K562 (cell line): ENCODE measurements around the gene CHERP. TPM values are rescaled to one million over a fixed set of nuclear protein-coding genes. Genes with fewer than 3 reads are reported as not detected.

ENCODE experiments used
- ATAC-seq: fragments of 200-7000 bp; cut with Tn5 transposase; 3 replicates; pipeline ENCODE4 v1.9.1; 2020; ENCODE audit warnings: moderate library complexity
- BruUV-seq: library from RNA; stranded (reverse); fragments of 400-500 nt; replicated peaks from 2 replicates; lab custom pipeline; 2021; lab: Mats Ljungman, UMichigan
- CTCF ChIA-PET: fragments of 300-600 bp; formaldehyde crosslinking; extraction: SDS; loops from one replicate; lab custom pipeline; 2021; ENCODE audit warnings: low intra/inter-chr PET ratio; lab: Yijun Ruan, JAX
- POLR2A ChIA-PET: fragments of 300-600, 350-650 bp; sonication (Branson Sonifier 250); formaldehyde crosslinking; extraction: SDS; loops from one replicate; lab custom pipeline; 2021; ENCODE audit warnings: antibody characterized with exemption, inconsistent platforms; lab: Yijun Ruan, JAX
- DNase-seq, 4 experiments: peaks; one replicate each; pipeline versions ENCODE4 v3.0.0 to v3.0.0-alpha.2; 2011 to 2018; ENCODE audit warnings: low spot score in 3 of 4, mixed read lengths in 3 of 4; ENCODE audit errors: extremely low read depth in 1 of 4
- FAIRE-seq: peaks from 2 replicates; lab custom pipeline; 2011; peaks lifted over from hg19 to GRCh38; lab: Jason Lieb, UNC
- H2AFZ ChIP-seq: 2 replicates; pipeline ENCODE4 v1.6.0; 2011; ENCODE audit warnings: low read depth, low read length, control low read depth, inconsistent platforms
- H3K27ac ChIP-seq: fragments of 200-600 bp; 3 replicates; pipeline ENCODE4 v1.8.0; 2011; ENCODE audit warnings: low read depth, mild to moderate bottlenecking, control low read depth, inconsistent platforms, low read length, moderate library complexity, mixed read lengths; ENCODE audit errors: extremely low read depth
- H3K27me3 ChIP-seq, 2 experiments: fragments of 300-600 bp in 1 of 2; 2 replicates in 1 of 2; 3 replicates in 1 of 2; pipeline versions ENCODE4 v1.6.0 to v1.8.0; 2011; ENCODE audit warnings: inconsistent platforms in 2 of 2, low read length in 2 of 2, mild to moderate bottlenecking in 1 of 2, mixed read lengths in 1 of 2, moderate library complexity in 1 of 2; ENCODE audit not compliant: control insufficient read depth in 2 of 2, insufficient read depth in 2 of 2
- H3K36me3 ChIP-seq: fragments of 300-600 bp; 3 replicates; pipeline ENCODE4 v1.8.0; 2011; ENCODE audit warnings: mild to moderate bottlenecking, low read length, inconsistent platforms; ENCODE audit not compliant: control insufficient read depth, insufficient read depth
- H3K4me1 ChIP-seq, 2 experiments: fragments of 200-600 bp in 1 of 2; replicated peaks in 1 of 2; 2 replicates in 1 of 2; 3 replicates in 1 of 2; pipeline versions ENCODE4 v1.5.1 to v1.8.0; 2011; ENCODE audit warnings: inconsistent platforms in 2 of 2, low read length in 2 of 2, mild to moderate bottlenecking in 1 of 2, mixed read lengths in 1 of 2, moderate library complexity in 1 of 2; ENCODE audit not compliant: control insufficient read depth in 2 of 2, insufficient read depth in 2 of 2
- H3K4me2 ChIP-seq: 2 replicates; pipeline ENCODE4 v1.6.1; 2011; ENCODE audit warnings: low read length, control low read depth, inconsistent platforms, mixed read lengths; ENCODE audit not compliant: insufficient read depth
- H3K4me3 ChIP-seq: fragments of 200-600 bp; sonication (generic), shearing (Covaris generic); 2 replicates; pipeline ENCODE4 v1.5.1; 2016; ENCODE audit warnings: control low read depth, inconsistent platforms
- H3K79me2 ChIP-seq: fragments of 200-600 bp; 3 replicates; pipeline ENCODE4 v1.8.0; 2011; ENCODE audit warnings: low read length, inconsistent platforms; ENCODE audit not compliant: control insufficient read depth, insufficient read depth
- H3K9ac ChIP-seq, 2 experiments: 2 replicates each; pipeline versions ENCODE4 v1.6.0 to v1.6.1; 2011; ENCODE audit warnings: low read depth in 2 of 2, low read length in 2 of 2, control low read depth in 1 of 2, inconsistent platforms in 1 of 2, mild to moderate bottlenecking in 1 of 2, mixed read lengths in 1 of 2; ENCODE audit not compliant: insufficient read depth in 1 of 2
- H3K9me1 ChIP-seq: one replicate; pipeline ENCODE4 v1.6.0; 2011; ENCODE audit warnings: inconsistent platforms, mild to moderate bottlenecking, low read length, moderate library complexity; ENCODE audit not compliant: control insufficient read depth, insufficient read depth
- H3K9me3 ChIP-seq: replicated peaks from 2 replicates; pipeline ENCODE4 v1.5.1; 2011; ENCODE audit warnings: low read depth, low read length, inconsistent platforms; ENCODE audit not compliant: control insufficient read depth, insufficient read depth
- H4K20me1 ChIP-seq: replicated peaks from 2 replicates; pipeline ENCODE4 v1.6.1; 2011; ENCODE audit warnings: low read length, inconsistent platforms, mixed read lengths; ENCODE audit not compliant: control insufficient read depth, insufficient read depth
- CEBPG ChIP-seq, 3 experiments: fragments of 200-800 bp in 1 of 3; sonication (Bioruptor generic) in 1 of 3; sonication (generic) in 1 of 3; formaldehyde crosslinking in 1 of 3; IDR thresholded peaks in 2 of 3; conservative IDR thresholded peaks in 1 of 3; 2 replicates each; pipeline versions ENCODE4 v1.6.1 to v1.8.0; 2016 to 2022; ENCODE audit warnings: missing compliant biosample characterization in 2 of 3, missing genetic modification characterization in 2 of 3, mild to moderate bottlenecking in 1 of 3, missing genetic modification reagents in 1 of 3
- CHD4 ChIP-seq: fragments of 200-600 bp; sonication (generic); IDR thresholded peaks from 3 replicates; pipeline ENCODE4 v1.6.1; 2012; ENCODE audit warnings: low read depth, mild to moderate bottlenecking, mixed read lengths, low read length, inconsistent platforms; ENCODE audit not compliant: insufficient read depth, insufficient replicate concordance, poor library complexity, severe bottlenecking
- ETV6 ChIP-seq, 3 experiments: fragments of 150-350 bp in 1 of 3; sonication (generic) in 1 of 3; formaldehyde crosslinking in 1 of 3; IDR thresholded peaks; 2 replicates each; pipeline versions ENCODE4 v1.6.1 to v1.8.0; 2014 to 2022; ENCODE audit warnings: borderline replicate concordance in 2 of 3, low read depth in 2 of 3, antibody characterized with exemption in 1 of 3, low read length in 1 of 3, mild to moderate bottlenecking in 1 of 3, missing genetic modification reagents in 1 of 3
- POLR2AphosphoS5 ChIP-seq: IDR thresholded peaks from 2 replicates; pipeline ENCODE4 v1.6.1; 2011; ENCODE audit warnings: mild to moderate bottlenecking, low read depth, low read length, moderate library complexity; ENCODE audit not compliant: control insufficient read depth, insufficient read depth
- SMARCE1 ChIP-seq: fragments of 450-650 bp; IDR thresholded peaks from 2 replicates; pipeline ENCODE4 v1.7.1; 2016; ENCODE audit warnings: mild to moderate bottlenecking
- SOX6 ChIP-seq: fragments of 450-650 bp; IDR thresholded peaks from 2 replicates; pipeline ENCODE4 v1.6.1; 2014; ENCODE audit warnings: mild to moderate bottlenecking
- YY1 ChIP-seq, 3 experiments: IDR thresholded peaks; 2 replicates each; pipeline ENCODE4 v1.6.1; 2011; ENCODE audit warnings: low read length in 2 of 3, mild to moderate bottlenecking in 2 of 3, moderate library complexity in 2 of 3, borderline replicate concordance in 1 of 3, control low read depth in 1 of 3, low read depth in 1 of 3; ENCODE audit not compliant: insufficient read depth in 3 of 3, insufficient replicate concordance in 2 of 3, control insufficient read depth in 1 of 3, insufficient read length in 1 of 3; ENCODE audit errors: extremely low read depth in 1 of 3
- ZZZ3 ChIP-seq: fragments of 450-650 bp; IDR thresholded peaks from 2 replicates; pipeline ENCODE4 v1.6.1; 2016; ENCODE audit warnings: antibody characterized with exemption, mild to moderate bottlenecking, moderate library complexity
- WGBS: fragments of 100-300 bp; shearing (Covaris generic); methylation state at CpG from one replicate; pipeline ENCODE4 v1.1.6; 2016; ENCODE audit warnings: low coverage, mixed read lengths; ENCODE audit not compliant: insufficient coverage; ENCODE audit errors: missing lambda C conversion rate; 5-methylcytosine and 5-hydroxymethylcytosine counted together
- in situ Hi-C: fragments of 300-500 bp; cut with MboI; formaldehyde crosslinking; loops from 4 replicates; pipeline ENCODE4 v1.15.0; 2018; ENCODE audit warnings: inconsistent platforms, mixed read lengths
- intact Hi-C: fragments of 100-400 bp; cut with micrococcal nuclease; formaldehyde crosslinking; loops from 2 replicates; pipeline ENCODE4 v1.14.2; 2022
- polyA plus RNA-seq, 8 experiments: library from polyadenylated mRNA; depleted of rRNA in 4 of 8; stranded (reverse) in 5 of 8; unstranded in 3 of 8; fragments of >200 nt; fragmentation: Nextera tagmentation in 2 of 8; fragmentation: Illumina TruSeq in 1 of 8; extraction: Ambion mirVana in 2 of 8; extraction: Trizol in 1 of 8; gene quantifications; 2 replicates each; pipeline versions ENCODE4 v1.2.1 to v1.2.3, GENCODE V29; 2011 to 2014; ENCODE audit warnings: inconsistent platforms in 1 of 8, missing spikeins in 1 of 8
- total RNA-seq, 7 experiments: library from RNA; depleted of rRNA in 6 of 7; stranded (reverse); fragments of >200 nt in 6 of 7; fragmentation: Illumina TruSeq in 2 of 7; extraction: Trizol in 2 of 7; gene quantifications; 2 replicates each; pipeline versions ENCODE4 v1.2.1 to v1.2.3, GENCODE V29; 2011 to 2021; ENCODE audit warnings: low replicate concordance in 1 of 7
- TF ChIP-seq, protein P1 (sequence below): IDR thresholded peaks from 3 replicates; pipeline ENCODE4 v1.6.1; 2011; ENCODE audit warnings: borderline replicate concordance, mild to moderate bottlenecking, moderate library complexity; ENCODE audit not compliant: insufficient read length; ENCODE audit errors: extremely low read depth
- TF ChIP-seq, protein P2 (sequence below): fragments of 450-650 bp; IDR thresholded peaks from 2 replicates; pipeline ENCODE4 v1.6.1; 2017; ENCODE audit warnings: mild to moderate bottlenecking, moderate library complexity
- TF ChIP-seq, protein P3 (sequence below): sonication (generic); formaldehyde crosslinking; IDR thresholded peaks from 2 replicates; pipeline ENCODE4 v1.8.0; 2023; ENCODE audit warnings: mild to moderate bottlenecking, missing genetic modification reagents

The CHERP gene
- total and polyA plus RNA-seq, 9 of the 15 experiments (the other 6 are each of a cell fraction or from before 2014, with no cell fraction given), result 0.60 to 85.1 (median 7.8) TPM

DNA sequence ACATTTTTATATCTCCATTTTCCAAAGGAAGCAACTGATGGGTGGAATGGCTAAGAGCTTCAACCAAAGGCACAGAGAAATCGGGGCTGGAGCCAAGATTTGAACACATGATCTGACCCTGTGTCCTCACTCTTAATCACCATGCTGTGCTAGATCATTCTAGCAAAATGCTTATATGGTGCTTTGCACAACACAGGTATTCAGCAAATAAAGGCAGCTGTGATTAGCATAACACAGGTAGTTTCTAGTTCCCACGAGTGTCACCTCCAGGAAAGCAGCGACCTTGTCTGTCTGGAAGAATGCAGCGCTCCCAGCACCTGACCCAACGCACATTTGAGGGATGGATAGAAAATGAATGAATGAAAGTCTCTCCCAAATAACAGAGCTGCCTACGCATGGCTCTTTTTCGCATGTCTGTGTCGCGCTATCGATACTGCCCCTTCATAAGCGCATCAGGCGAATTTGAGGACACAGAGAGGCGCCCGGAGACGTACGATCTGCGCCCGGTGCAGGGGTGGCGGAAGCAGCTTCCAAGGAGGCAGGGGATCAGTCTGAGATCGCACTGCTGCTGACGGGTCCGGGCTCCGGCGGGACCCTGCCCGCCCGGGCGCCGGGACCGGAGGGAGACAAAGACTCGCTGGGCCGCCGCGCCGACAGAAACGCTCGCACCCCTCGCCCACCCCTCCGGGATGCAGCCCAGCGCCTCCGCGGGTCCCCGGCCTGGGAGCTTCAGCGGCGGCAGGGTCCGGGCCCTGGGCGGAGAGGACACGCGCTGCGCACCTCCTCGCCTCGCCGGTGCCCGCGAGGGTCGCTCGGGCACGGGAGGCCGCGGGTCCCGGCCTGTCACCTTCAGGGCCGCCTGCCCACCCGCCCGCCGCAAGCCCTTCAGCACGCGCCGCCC is 71.1 kb downstream of the CHERP start:
- Histone ChIP-seq H3K79me2 (peaks cover 48% of the 10 kb centered on the region), H3K4me1 (peaks cover 14 to 24% of the 10 kb centered on the region in 2 experiments), H3K9me1 (no peaks in the 10 kb centered on the region), H3K9ac (peak overlapping the region; percentile 57 to 95), H3K36me3 (peaks cover 10% of the 10 kb centered on the region; the same call in 2 of the 3 replicates), H3K4me3 (peak overlapping the region; percentile 75), H3K27ac (peak overlapping the region; percentile 62; the same call in 1 of the 3 replicates), H3K27me3 (no peaks in the 10 kb centered on the region), H3K4me2 (peak overlapping the region; percentile 84), H2AFZ (peak overlapping the region; percentile 54; the same call in 1 of the 2 replicates), H3K9me3 (peaks cover 9% of the 10 kb centered on the region), H4K20me1 (peaks cover 28% of the 10 kb centered on the region)
- WGBS, result under 1% methylated on average over 32 of the region's 67 CpGs
- CTCF ChIA-PET, result no interaction called here
- in situ Hi-C loops (no loop called here), intact Hi-C loops (no loop called here)
- POLR2A ChIA-PET, result interaction anchor here (0.6 to 1.0 kb wide), 3 partner anchors 28 to 1387 kb away, joined by 3 to 6 read pairs (median 4); no protein-coding TSS in a partner anchor
- ATAC-seq, result peak; percentile 37
- TSS peak; percentile 64 for BruUV-seq
- peak in 2 of 4 experiments; percentile 38 to 56 for DNase-seq
- no peak for FAIRE-seq
- TF ChIP-seq ZZZ3, result no peak
- TF ChIP-seq, protein P1, sequence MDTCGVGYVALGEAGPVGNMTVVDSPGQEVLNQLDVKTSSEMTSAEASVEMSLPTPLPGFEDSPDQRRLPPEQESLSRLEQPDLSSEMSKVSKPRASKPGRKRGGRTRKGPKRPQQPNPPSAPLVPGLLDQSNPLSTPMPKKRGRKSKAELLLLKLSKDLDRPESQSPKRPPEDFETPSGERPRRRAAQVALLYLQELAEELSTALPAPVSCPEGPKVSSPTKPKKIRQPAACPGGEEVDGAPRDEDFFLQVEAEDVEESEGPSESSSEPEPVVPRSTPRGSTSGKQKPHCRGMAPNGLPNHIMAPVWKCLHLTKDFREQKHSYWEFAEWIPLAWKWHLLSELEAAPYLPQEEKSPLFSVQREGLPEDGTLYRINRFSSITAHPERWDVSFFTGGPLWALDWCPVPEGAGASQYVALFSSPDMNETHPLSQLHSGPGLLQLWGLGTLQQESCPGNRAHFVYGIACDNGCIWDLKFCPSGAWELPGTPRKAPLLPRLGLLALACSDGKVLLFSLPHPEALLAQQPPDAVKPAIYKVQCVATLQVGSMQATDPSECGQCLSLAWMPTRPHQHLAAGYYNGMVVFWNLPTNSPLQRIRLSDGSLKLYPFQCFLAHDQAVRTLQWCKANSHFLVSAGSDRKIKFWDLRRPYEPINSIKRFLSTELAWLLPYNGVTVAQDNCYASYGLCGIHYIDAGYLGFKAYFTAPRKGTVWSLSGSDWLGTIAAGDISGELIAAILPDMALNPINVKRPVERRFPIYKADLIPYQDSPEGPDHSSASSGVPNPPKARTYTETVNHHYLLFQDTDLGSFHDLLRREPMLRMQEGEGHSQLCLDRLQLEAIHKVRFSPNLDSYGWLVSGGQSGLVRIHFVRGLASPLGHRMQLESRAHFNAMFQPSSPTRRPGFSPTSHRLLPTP, result no peak
- no peak for TF ChIP-seq CEBPG (CRISPR knock-in tag; IDR thresholded peaks at IDR 0.05)
- TF ChIP-seq CEBPG (tag; conservative IDR thresholded peaks at IDR 0.05 in 1 of 2, IDR thresholded peaks at IDR 0.05 in 1 of 2), result no peak
- TF ChIP-seq POLR2AphosphoS5, result no peak
- peak in 1 of 3 experiments; percentile 48 for TF ChIP-seq YY1 (IDR thresholded peaks at IDR 0.05; ENCODE audit: borderline replicate concordance in 1 of 3, control insufficient read depth in 1 of 3, extremely low read depth in 1 of 3, insufficient read depth in 3 of 3, insufficient read length in 1 of 3, insufficient replicate concordance in 2 of 3, low read depth in 1 of 3, low read length in 2 of 3)
- no peak for TF ChIP-seq SOX6
- TF ChIP-seq CHD4, result no peak
- TF ChIP-seq, protein P2, sequence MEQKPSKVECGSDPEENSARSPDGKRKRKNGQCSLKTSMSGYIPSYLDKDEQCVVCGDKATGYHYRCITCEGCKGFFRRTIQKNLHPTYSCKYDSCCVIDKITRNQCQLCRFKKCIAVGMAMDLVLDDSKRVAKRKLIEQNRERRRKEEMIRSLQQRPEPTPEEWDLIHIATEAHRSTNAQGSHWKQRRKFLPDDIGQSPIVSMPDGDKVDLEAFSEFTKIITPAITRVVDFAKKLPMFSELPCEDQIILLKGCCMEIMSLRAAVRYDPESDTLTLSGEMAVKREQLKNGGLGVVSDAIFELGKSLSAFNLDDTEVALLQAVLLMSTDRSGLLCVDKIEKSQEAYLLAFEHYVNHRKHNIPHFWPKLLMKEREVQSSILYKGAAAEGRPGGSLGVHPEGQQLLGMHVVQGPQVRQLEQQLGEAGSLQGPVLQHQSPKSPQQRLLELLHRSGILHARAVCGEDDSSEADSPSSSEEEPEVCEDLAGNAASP, result no peak
- TF ChIP-seq SMARCE1, result 0 out of 2 replicates have a peak, but pooled peaks have one; percentile 16
- TF ChIP-seq, protein P3, sequence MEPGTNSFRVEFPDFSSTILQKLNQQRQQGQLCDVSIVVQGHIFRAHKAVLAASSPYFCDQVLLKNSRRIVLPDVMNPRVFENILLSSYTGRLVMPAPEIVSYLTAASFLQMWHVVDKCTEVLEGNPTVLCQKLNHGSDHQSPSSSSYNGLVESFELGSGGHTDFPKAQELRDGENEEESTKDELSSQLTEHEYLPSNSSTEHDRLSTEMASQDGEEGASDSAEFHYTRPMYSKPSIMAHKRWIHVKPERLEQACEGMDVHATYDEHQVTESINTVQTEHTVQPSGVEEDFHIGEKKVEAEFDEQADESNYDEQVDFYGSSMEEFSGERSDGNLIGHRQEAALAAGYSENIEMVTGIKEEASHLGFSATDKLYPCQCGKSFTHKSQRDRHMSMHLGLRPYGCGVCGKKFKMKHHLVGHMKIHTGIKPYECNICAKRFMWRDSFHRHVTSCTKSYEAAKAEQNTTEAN (CRISPR knock-in tag), result no peak
- TF ChIP-seq ETV6 (IDR thresholded peaks at IDR 0.05; ENCODE audit: borderline replicate concordance in 1 of 2, low read depth in 2 of 2, low read length in 1 of 2), result no peak
- no peak for TF ChIP-seq ETV6 (CRISPR knock-in tag; IDR thresholded peaks at IDR 0.05; ENCODE audit: borderline replicate concordance)
